SK-N-SH (cell line): ENCODE measurements around the gene ZNF296. TPM values are rescaled to one million over a fixed set of nuclear protein-coding genes. Genes with fewer than 3 reads are reported as not detected.

Experiments used
- CTCF ChIA-PET: fragments of 300-600, 350-600 bp; formaldehyde crosslinking; extraction: SDS; loops from one replicate; lab custom pipeline; 2021; lab: Yijun Ruan, JAX
- POLR2A ChIA-PET: fragments of 350-600 bp; sonication (Branson Sonifier 250); formaldehyde crosslinking; extraction: SDS; loops from one replicate; lab custom pipeline; 2020; ENCODE audit warnings: antibody characterized with exemption, inconsistent platforms; lab: Yijun Ruan, JAX
- DNase-seq: peaks from one replicate; pipeline ENCODE4 v3.0.0; 2012
- H2AFZ ChIP-seq: fragments of 200-600 bp; sonication (generic); 2 replicates; pipeline ENCODE4 v1.8.1; 2016; ENCODE audit warnings: antibody characterized with exemption, mild to moderate bottlenecking, low read depth
- H3F3A ChIP-seq: fragments of 200-600 bp; sonication (generic); replicated peaks from 2 replicates; pipeline ENCODE3; 2016; ENCODE audit warnings: antibody characterized with exemption, mild to moderate bottlenecking; ENCODE audit not compliant: insufficient read depth
- H3K27ac ChIP-seq, 2 experiments: fragments of 200-500 bp in 1 of 2; fragments of 200-600 bp in 1 of 2; sonication (Bioruptor generic) in 1 of 2; sonication (generic), shearing (Covaris generic) in 1 of 2; 2 replicates each; pipeline versions ENCODE4 v1.5.1 to v1.6.1; 2014 to 2016; ENCODE audit warnings: low read depth in 2 of 2, inconsistent platforms in 1 of 2, low read length in 1 of 2, mild to moderate bottlenecking in 1 of 2, mixed read lengths in 1 of 2
- H3K27me3 ChIP-seq: fragments of 200-600 bp; sonication (generic), shearing (Covaris generic); 2 replicates; pipeline ENCODE4 v1.6.1; 2016; ENCODE audit warnings: mixed run types; ENCODE audit not compliant: insufficient read depth
- H3K36me3 ChIP-seq, 2 experiments: fragments of 200-500 bp in 1 of 2; fragments of 200-600 bp in 1 of 2; sonication (Bioruptor generic) in 1 of 2; sonication (generic) in 1 of 2; replicated peaks in 1 of 2; 2 replicates each; pipeline versions ENCODE3 to v1.5.1; 2014 to 2016; ENCODE audit warnings: low read length in 1 of 2, mild to moderate bottlenecking in 1 of 2; ENCODE audit not compliant: insufficient read depth in 2 of 2, control insufficient read depth in 1 of 2
- H3K4me1 ChIP-seq, 2 experiments: fragments of 200-500 bp in 1 of 2; fragments of 200-600 bp in 1 of 2; sonication (Bioruptor generic) in 1 of 2; sonication (generic), shearing (Covaris generic) in 1 of 2; 2 replicates each; pipeline versions ENCODE4 v1.5.1 to v1.6.1; 2014 to 2016; ENCODE audit warnings: low read depth in 1 of 2, low read length in 1 of 2, mixed run types in 1 of 2; ENCODE audit not compliant: insufficient read depth in 2 of 2, control insufficient read depth in 1 of 2
- H3K4me2 ChIP-seq: fragments of 200-600 bp; sonication (generic), shearing (Covaris generic); 2 replicates; pipeline ENCODE4 v1.6.1; 2017; ENCODE audit warnings: mixed run types
- H3K4me3 ChIP-seq, 2 experiments: fragments of 200-500 bp in 1 of 2; fragments of 200-600 bp in 1 of 2; sonication (Bioruptor generic) in 1 of 2; sonication (generic), shearing (Covaris generic) in 1 of 2; 2 replicates each; pipeline versions ENCODE4 v1.5.1 to v1.8.1; 2014 to 2016; ENCODE audit warnings: low read depth in 2 of 2, inconsistent platforms in 1 of 2, low read length in 1 of 2, mild to moderate bottlenecking in 1 of 2, mixed read lengths in 1 of 2, moderate library complexity in 1 of 2
- H3K79me2 ChIP-seq: fragments of 200-600 bp; sonication (generic); 2 replicates; pipeline ENCODE4 v1.8.1; 2017; ENCODE audit warnings: mild to moderate bottlenecking; ENCODE audit not compliant: insufficient read depth
- H3K9ac ChIP-seq: fragments of 200-600 bp; sonication (generic); 2 replicates; pipeline ENCODE4 v1.6.1; 2017; ENCODE audit warnings: mixed run types
- H3K9me2 ChIP-seq: fragments of 200-600 bp; sonication (generic); 2 replicates; pipeline ENCODE4 v1.6.1; 2017; ENCODE audit warnings: mixed run types
- H3K9me3 ChIP-seq: fragments of 200-600 bp; sonication (generic); 2 replicates; pipeline ENCODE4 v1.6.1; 2017; ENCODE audit warnings: mixed run types, mild to moderate bottlenecking, moderate library complexity
- H4K20me1 ChIP-seq: fragments of 200-600 bp; sonication (generic); 2 replicates; pipeline ENCODE4 v1.6.1; 2017; ENCODE audit warnings: mild to moderate bottlenecking, mixed run types; ENCODE audit not compliant: insufficient read depth
- ELF1 ChIP-seq: IDR thresholded peaks from 2 replicates; pipeline ENCODE4 v1.4.0; 2012
- EZH2phosphoT487 ChIP-seq: fragments of 200-600 bp; sonication (generic); IDR thresholded peaks from 2 replicates; pipeline ENCODE4 v1.6.1; 2017; ENCODE audit warnings: low read depth, mixed run types, mild to moderate bottlenecking, antibody characterized with exemption, moderate library complexity, borderline replicate concordance
- FOXM1 ChIP-seq: IDR thresholded peaks from 2 replicates; pipeline ENCODE4 v1.4.0; 2012; ENCODE audit warnings: low read depth, mild to moderate bottlenecking
- GABPA ChIP-seq: IDR thresholded peaks from 2 replicates; pipeline ENCODE4 v1.4.0; 2012; ENCODE audit warnings: low read depth, mild to moderate bottlenecking
- MXI1 ChIP-seq: IDR thresholded peaks from 2 replicates; pipeline ENCODE4 v1.6.1; 2012; ENCODE audit warnings: mild to moderate bottlenecking, low read depth, low read length, improper control_type of control experiment
- PBX3 ChIP-seq: IDR thresholded peaks from 2 replicates; pipeline ENCODE4; 2012
- RCOR1 ChIP-seq: fragments of 150-350 bp; IDR thresholded peaks from 2 replicates; pipeline ENCODE4 v1.6.1; 2017; ENCODE audit warnings: antibody characterized with exemption, low read length
- REST ChIP-seq: IDR thresholded peaks from 2 replicates; pipeline ENCODE4 v1.6.1; 2012; ENCODE audit warnings: mild to moderate bottlenecking, low read depth, low read length, moderate library complexity
- RXRA ChIP-seq: IDR thresholded peaks from 2 replicates; pipeline ENCODE4 v1.4.0; 2012; ENCODE audit warnings: low read depth, mild to moderate bottlenecking, borderline replicate concordance
- SIN3A ChIP-seq: IDR thresholded peaks from 2 replicates; pipeline ENCODE4 v1.6.1; 2012; ENCODE audit warnings: low read depth, mild to moderate bottlenecking, low read length, moderate library complexity, borderline replicate concordance
- SMC3 ChIP-seq: IDR thresholded peaks from 2 replicates; pipeline ENCODE4 v1.6.1; 2012; ENCODE audit warnings: low read depth, low read length, improper control_type of control experiment
- TCF12 ChIP-seq: IDR thresholded peaks from 2 replicates; pipeline ENCODE4 v1.4.0; 2012
- TEAD4 ChIP-seq: IDR thresholded peaks from 2 replicates; pipeline ENCODE4 v1.4.0; 2012; ENCODE audit warnings: mild to moderate bottlenecking, borderline replicate concordance; ENCODE audit not compliant: insufficient read depth
- USF1 ChIP-seq: IDR thresholded peaks from 2 replicates; pipeline ENCODE4 v1.4.0; 2012; ENCODE audit warnings: low read depth, borderline replicate concordance
- USF2 ChIP-seq: fragments of 150-350 bp; IDR thresholded peaks from 2 replicates; pipeline ENCODE4 v1.6.1; 2017; ENCODE audit warnings: antibody characterized with exemption, low read length, low read depth, borderline replicate concordance
- YY1 ChIP-seq: IDR thresholded peaks from 2 replicates; pipeline ENCODE4 v1.4.0; 2012; ENCODE audit warnings: low read depth, mild to moderate bottlenecking
- WGBS: methylation state at CpG from one replicate; pipeline ENCODE4 v1.1.6; 2017; ENCODE audit warnings: low lambda C conversion rate; 5-methylcytosine and 5-hydroxymethylcytosine counted together
- polyA plus RNA-seq, 3 experiments: library from polyadenylated mRNA; depleted of rRNA; stranded (reverse); fragments of >200 nt; gene quantifications; 2 replicates each; pipeline ENCODE4 v1.2.3, GENCODE V29; 2012

The ZNF296 gene
- polyA plus RNA-seq, 1 of the 3 experiments (the other 2 are of a cell fraction): 0.21 TPM

GRCh38 chr19:45113628-45114027 lies 37.4 kb upstream of the ZNF296 start:
- TF ChIP-seq TEAD4: no peak
- no peak for TF ChIP-seq EZH2phosphoT487
- TF ChIP-seq REST: no peak
- TF ChIP-seq PBX3: no peak
- no peak for TF ChIP-seq FOXM1
- TF ChIP-seq SIN3A: no peak
- TF ChIP-seq SMC3: no peak
- no peak for TF ChIP-seq RXRA
- TF ChIP-seq, all 33 proteins: peak for 0
- H3K4me1 ChIP-seq: peaks cover 0 to 4% of the 10 kb centered on the region in 2 experiments; a peak in 1 of 4 replicates
- 66% methylated on average over 5 of the region's 9 CpGs for WGBS
- no peaks in the 10 kb centered on the region for H3F3A ChIP-seq
- no peaks in the 10 kb centered on the region for H3K27me3 ChIP-seq
- no peak overlapping the region for H3K9ac ChIP-seq
- ChIA-PET POLR2A (interaction anchor here (1.3 kb wide), 1 partner anchor 21 kb away, joined by 4 read pairs; the partner anchor contains the start of gene PPP1R37), CTCF (interaction anchor here (0.8 to 1.7 kb wide), 3 partner anchors 13 to 326 kb away, joined by 3 to 4 read pairs (median 4); no protein-coding TSS in a partner anchor)
- H3K79me2 ChIP-seq: peaks cover 90% of the 10 kb centered on the region
- H3K4me2 ChIP-seq: no peak overlapping the region
- H3K9me2 ChIP-seq: no peaks in the 10 kb centered on the region
- peaks cover 94% of the 10 kb centered on the region for H4K20me1 ChIP-seq
- no peaks in the 10 kb centered on the region for H3K36me3 ChIP-seq
- H3K4me3 ChIP-seq: no peak overlapping the region
- no peak overlapping the region for H3K27ac ChIP-seq
- H2AFZ ChIP-seq: no peak overlapping the region
- H3K9me3 ChIP-seq: no peaks in the 10 kb centered on the region
- no peak for DNase-seq

GRCh38 chr19:45112111-45112827 lies 36.0 kb upstream of the ZNF296 start:
- Histone ChIP-seq H3K27me3 (no peaks in the 10 kb centered on the region), H4K20me1 (peaks cover 94% of the 10 kb centered on the region), H3K79me2 (peaks cover 96% of the 10 kb centered on the region), H3F3A (no peaks in the 10 kb centered on the region), H3K9me2 (no peaks in the 10 kb centered on the region), H3K4me3 (no peak overlapping the region), H3K4me2 (no peak overlapping the region), H3K9ac (no peak overlapping the region), H3K27ac (no peak overlapping the region), H3K36me3 (no peaks in the 10 kb centered on the region), H2AFZ (no peak overlapping the region), H3K4me1 (peaks cover 0 to 4% of the 10 kb centered on the region in 2 experiments; a peak in 1 of 4 replicates), H3K9me3 (no peaks in the 10 kb centered on the region)
- no peak for DNase-seq
- WGBS: 97% methylated on average over 6 of the region's 11 CpGs
- no peak for TF ChIP-seq PBX3
- TF ChIP-seq USF1: no peak
- no peak for TF ChIP-seq MXI1
- TF ChIP-seq ELF1: no peak
- TF ChIP-seq SIN3A: no peak
- no peak for TF ChIP-seq SMC3
- TF ChIP-seq USF2: no peak
- no peak for TF ChIP-seq YY1
- TF ChIP-seq TCF12: no peak
- TF ChIP-seq RCOR1: no peak
- no peak for TF ChIP-seq GABPA
- CTCF ChIA-PET: interaction anchor here (0.8 to 2.0 kb wide), 3 partner anchors 13 to 20 kb away, joined by 3 to 10 read pairs (median 4); no protein-coding TSS in a partner anchor
- POLR2A ChIA-PET: interaction anchor here (1.3 kb wide), 1 partner anchor 20 kb away, joined by 4 read pairs; the partner anchor contains the start of gene PPP1R37
